Measurements from ENCODE around the gene TGFBI.

GRCh38 chr5:136000147-136000546 lies 28.6 kb upstream of the TGFBI start:
- TF ChIP-seq KLF16 (IDR thresholded peaks at IDR 0.05) (no peak), MTA2 (IDR thresholded peaks at IDR 0.05; ENCODE audit: low read depth) (no peak), E2F8 (IDR thresholded peaks at IDR 0.05; ENCODE audit: low read depth, partially characterized antibody) (no peak), EZH2 (IDR thresholded peaks at IDR 0.05; ENCODE audit: borderline replicate concordance, low read depth, low read length) (no peak), KLF6 (CRISPR knock-in tag; IDR thresholded peaks at IDR 0.05; ENCODE audit: borderline replicate concordance) (no peak), IRF2 (CRISPR knock-in tag; IDR thresholded peaks at IDR 0.05) (no peak), CTCF (IDR thresholded peaks at IDR 0.05 in 2 of 3, conservative IDR thresholded peaks at IDR 0.05 in 1 of 3; ENCODE audit: insufficient read depth in 2 of 3, low read depth in 1 of 3, low read length in 3 of 3) (no peak), ZFX (CRISPR knock-in tag; IDR thresholded peaks at IDR 0.05) (no peak), ZNF263 (CRISPR knock-in tag; IDR thresholded peaks at IDR 0.05; ENCODE audit: borderline replicate concordance) (no peak), BHLHE40 (IDR thresholded peaks at IDR 0.05; ENCODE audit: low read length) (no peak)
